SK-N-SH treated with all-trans-retinoic acid at 6 μM for 48 hours (cell line): Measurements from ENCODE around the gene RNF215.

ENCODE experiments used
- ZC3H10 ChIP-seq: fragments of 250-450 bp; sonication (Bioruptor Pico); IDR thresholded peaks from 2 replicates; pipeline ENCODE4 v1.5.1; 2021; ENCODE audit warnings: mild to moderate bottlenecking, moderate library complexity
- TF ChIP-seq, protein P1 (sequence below): fragments of 250-450 bp; sonication (Bioruptor Pico); IDR thresholded peaks from 2 replicates; pipeline ENCODE4 v1.5.1; 2021; ENCODE audit warnings: mild to moderate bottlenecking, moderate library complexity

DNA sequence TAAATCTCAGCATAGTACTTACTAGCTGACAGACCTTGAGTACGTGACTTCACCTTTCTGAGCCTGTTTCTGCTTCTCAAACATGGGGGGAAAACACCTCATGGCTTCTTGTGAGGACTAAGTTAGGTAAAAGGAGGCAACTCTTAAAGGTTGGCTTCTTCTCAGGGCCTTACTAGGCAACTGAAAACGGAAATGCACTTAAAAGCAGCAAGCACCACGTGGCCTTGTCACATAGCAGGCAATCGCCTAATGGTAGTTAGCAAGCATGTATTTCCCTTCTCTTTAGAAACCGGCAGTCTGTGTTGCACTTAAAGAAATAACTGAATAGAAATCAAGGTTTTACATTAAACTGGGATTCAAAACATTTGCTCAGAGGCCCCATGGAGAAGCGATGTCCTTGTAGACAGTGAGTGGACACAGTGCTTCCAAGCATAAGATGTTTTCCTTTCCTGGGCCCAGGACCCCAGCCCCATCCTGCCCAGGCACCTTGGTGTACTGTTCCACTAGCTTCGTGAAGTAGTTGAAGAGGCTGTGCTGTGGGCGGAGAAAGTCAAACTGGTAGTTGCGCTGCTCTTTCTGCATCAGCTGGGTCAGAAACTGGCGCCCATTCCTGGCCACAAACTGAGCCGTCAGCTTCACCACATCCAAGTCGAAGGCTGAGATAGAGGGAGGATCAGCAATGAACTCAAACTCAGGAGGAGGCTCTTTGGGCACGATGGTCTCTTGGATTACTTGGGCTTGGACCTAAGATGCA, 42.6 kb downstream of the RNF215 start:
- TF ChIP-seq, protein P1, sequence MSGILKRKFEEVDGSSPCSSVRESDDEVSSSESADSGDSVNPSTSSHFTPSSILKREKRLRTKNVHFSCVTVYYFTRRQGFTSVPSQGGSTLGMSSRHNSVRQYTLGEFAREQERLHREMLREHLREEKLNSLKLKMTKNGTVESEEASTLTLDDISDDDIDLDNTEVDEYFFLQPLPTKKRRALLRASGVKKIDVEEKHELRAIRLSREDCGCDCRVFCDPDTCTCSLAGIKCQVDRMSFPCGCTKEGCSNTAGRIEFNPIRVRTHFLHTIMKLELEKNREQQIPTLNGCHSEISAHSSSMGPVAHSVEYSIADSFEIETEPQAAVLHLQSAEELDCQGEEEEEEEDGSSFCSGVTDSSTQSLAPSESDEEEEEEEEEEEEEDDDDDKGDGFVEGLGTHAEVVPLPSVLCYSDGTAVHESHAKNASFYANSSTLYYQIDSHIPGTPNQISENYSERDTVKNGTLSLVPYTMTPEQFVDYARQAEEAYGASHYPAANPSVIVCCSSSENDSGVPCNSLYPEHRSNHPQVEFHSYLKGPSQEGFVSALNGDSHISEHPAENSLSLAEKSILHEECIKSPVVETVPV (CRISPR knock-in tag): no peak
- TF ChIP-seq ZC3H10 (CRISPR knock-in tag): no peak
